ENCODE data around the gene SPNS3.

GRCh38 chr17:4427505-4427904 lies 6.2 kb upstream of the SPNS3 start:
- no peak for TF ChIP-seq ZNF639 (tag by site-specific recombination; IDR thresholded peaks at IDR 0.05)
- no peak for TF ChIP-seq ZNF274 (IDR thresholded peaks at IDR 0.05; ENCODE audit: low read length)
- no peak for TF ChIP-seq ZNF274 (tag by site-specific recombination; IDR thresholded peaks at IDR 0.05; ENCODE audit: borderline replicate concordance)
- no peak for TF ChIP-seq YY1 (tag by site-specific recombination; IDR thresholded peaks at IDR 0.05)
- TF ChIP-seq CTCF (tag by site-specific recombination; IDR thresholded peaks at IDR 0.05): no peak
- no peak for TF ChIP-seq ZFP3 (tag by site-specific recombination; IDR thresholded peaks at IDR 0.05; ENCODE audit: low read depth)

Data from HEK293 (cell line).